ENCODE data around the gene HSPG2. TPM values are rescaled to one million over a fixed set of nuclear protein-coding genes. Genes with fewer than 3 reads are reported as not detected.

Gene HSPG2
- total and polyA plus RNA-seq, 9 of the 15 experiments (the other 6 are each of a cell fraction or from before 2014, with no cell fraction given) = 0.14 to 160 (median 15.7) TPM

DNA sequence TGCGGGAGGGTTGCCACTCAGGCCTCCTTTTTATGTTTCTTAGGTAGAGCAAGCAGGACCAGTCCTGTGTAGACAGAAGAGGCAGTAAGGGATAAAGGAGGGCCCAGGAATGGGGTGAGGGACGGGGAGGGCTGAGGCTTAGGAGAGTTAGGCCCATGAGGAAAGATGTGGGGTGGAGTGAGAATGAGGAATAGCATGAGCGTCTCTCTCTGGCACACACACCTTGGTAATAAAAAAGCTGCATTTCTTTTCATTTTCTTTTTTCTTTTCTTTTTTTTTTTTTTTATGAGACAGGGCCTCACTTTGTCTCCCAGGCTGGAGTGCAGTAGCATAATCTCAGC, 7.6 kb upstream of the HSPG2 start:
- no peak overlapping the region for H3K4me2 ChIP-seq (ENCODE audit: insufficient read depth, low read length)
- in situ Hi-C loops (cut with MboI) = no loop called here

More for the DNA sequence above, 7.6 kb upstream of the HSPG2 start:
- Histone ChIP-seq H3K27me3 (ENCODE audit: control insufficient read depth in 2 of 2, insufficient read depth in 2 of 2, low read length in 2 of 2) (no peaks in the 10 kb centered on the region), H3K36me3 (ENCODE audit: control insufficient read depth, insufficient read depth, low read length) (no peaks in the 10 kb centered on the region), H3K4me1 (replicated peaks in 1 of 2; ENCODE audit: control insufficient read depth in 2 of 2, insufficient read depth in 2 of 2, low read length in 2 of 2) (peaks cover 28 to 29% of the 10 kb centered on the region in 2 experiments), H2AFZ (ENCODE audit: low read depth, low read length) (no peak overlapping the region), H3K27ac (ENCODE audit: extremely low read depth, low read depth, low read length) (no peak overlapping the region), H3K79me2 (ENCODE audit: control insufficient read depth, insufficient read depth, low read length) (no peaks in the 10 kb centered on the region), H3K9me1 (ENCODE audit: control insufficient read depth, insufficient read depth, low read length) (no peaks in the 10 kb centered on the region), H4K20me1 (replicated peaks; ENCODE audit: control insufficient read depth, insufficient read depth, low read length) (no peaks in the 10 kb centered on the region), H3K9ac (ENCODE audit: insufficient read depth in 1 of 2, low read depth in 2 of 2, low read length in 2 of 2) (no peak overlapping the region), H3K4me3 (no peak overlapping the region), H3K9me3 (replicated peaks; ENCODE audit: control insufficient read depth, insufficient read depth, low read depth, low read length) (no peaks in the 10 kb centered on the region)
- ATAC-seq (no peak), DNase-seq (ENCODE audit: extremely low read depth in 1 of 4, low spot score in 3 of 4) (no peak), FAIRE-seq (no peak)
- no TSS peak for BruUV-seq (replicated peaks)
- intact Hi-C loops (cut with micrococcal nuclease) = no loop called here
- ChIA-PET POLR2A (interaction anchor here (0.6 kb wide), 2 partner anchors 278 to 1035 kb away, joined by 3 read pairs; no protein-coding TSS in a partner anchor), CTCF (ENCODE audit: low intra/inter-chr PET ratio) (no interaction called here)
- WGBS (ENCODE audit: insufficient coverage, low coverage, missing lambda C conversion rate) = 72% methylated on average over 3 of the region's 3 CpGs
- TF ChIP-seq ZKSCAN3 (CRISPR knock-in tag; IDR thresholded peaks at IDR 0.05) = no peak
- no peak for TF ChIP-seq MED1 (CRISPR knock-in tag; IDR thresholded peaks at IDR 0.05; ENCODE audit: borderline replicate concordance)
- TF ChIP-seq TAF1 (IDR thresholded peaks at IDR 0.05; ENCODE audit: control insufficient read depth, extremely low read depth, insufficient read depth, low read length, severe bottlenecking) = no peak
- no peak for TF ChIP-seq SMC3 (conservative IDR thresholded peaks at IDR 0.05; ENCODE audit: insufficient read depth, low read depth, low read length)
- TF ChIP-seq, protein P1, sequence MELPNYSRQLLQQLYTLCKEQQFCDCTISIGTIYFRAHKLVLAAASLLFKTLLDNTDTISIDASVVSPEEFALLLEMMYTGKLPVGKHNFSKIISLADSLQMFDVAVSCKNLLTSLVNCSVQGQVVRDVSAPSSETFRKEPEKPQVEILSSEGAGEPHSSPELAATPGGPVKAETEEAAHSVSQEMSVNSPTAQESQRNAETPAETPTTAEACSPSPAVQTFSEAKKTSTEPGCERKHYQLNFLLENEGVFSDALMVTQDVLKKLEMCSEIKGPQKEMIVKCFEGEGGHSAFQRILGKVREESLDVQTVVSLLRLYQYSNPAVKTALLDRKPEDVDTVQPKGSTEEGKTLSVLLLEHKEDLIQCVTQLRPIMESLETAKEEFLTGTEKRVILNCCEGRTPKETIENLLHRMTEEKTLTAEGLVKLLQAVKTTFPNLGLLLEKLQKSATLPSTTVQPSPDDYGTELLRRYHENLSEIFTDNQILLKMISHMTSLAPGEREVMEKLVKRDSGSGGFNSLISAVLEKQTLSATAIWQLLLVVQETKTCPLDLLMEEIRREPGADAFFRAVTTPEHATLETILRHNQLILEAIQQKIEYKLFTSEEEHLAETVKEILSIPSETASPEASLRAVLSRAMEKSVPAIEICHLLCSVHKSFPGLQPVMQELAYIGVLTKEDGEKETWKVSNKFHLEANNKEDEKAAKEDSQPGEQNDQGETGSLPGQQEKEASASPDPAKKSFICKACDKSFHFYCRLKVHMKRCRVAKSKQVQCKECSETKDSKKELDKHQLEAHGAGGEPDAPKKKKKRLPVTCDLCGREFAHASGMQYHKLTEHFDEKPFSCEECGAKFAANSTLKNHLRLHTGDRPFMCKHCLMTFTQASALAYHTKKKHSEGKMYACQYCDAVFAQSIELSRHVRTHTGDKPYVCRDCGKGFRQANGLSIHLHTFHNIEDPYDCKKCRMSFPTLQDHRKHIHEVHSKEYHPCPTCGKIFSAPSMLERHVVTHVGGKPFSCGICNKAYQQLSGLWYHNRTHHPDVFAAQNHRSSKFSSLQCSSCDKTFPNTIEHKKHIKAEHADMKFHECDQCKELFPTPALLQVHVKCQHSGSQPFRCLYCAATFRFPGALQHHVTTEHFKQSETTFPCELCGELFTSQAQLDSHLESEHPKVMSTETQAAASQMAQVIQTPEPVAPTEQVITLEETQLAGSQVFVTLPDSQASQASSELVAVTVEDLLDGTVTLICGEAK (IDR thresholded peaks at IDR 0.05) = no peak
- TF ChIP-seq, protein P1 (CRISPR knock-in tag; IDR thresholded peaks at IDR 0.05) = no peak
- TF ChIP-seq, protein P2, sequence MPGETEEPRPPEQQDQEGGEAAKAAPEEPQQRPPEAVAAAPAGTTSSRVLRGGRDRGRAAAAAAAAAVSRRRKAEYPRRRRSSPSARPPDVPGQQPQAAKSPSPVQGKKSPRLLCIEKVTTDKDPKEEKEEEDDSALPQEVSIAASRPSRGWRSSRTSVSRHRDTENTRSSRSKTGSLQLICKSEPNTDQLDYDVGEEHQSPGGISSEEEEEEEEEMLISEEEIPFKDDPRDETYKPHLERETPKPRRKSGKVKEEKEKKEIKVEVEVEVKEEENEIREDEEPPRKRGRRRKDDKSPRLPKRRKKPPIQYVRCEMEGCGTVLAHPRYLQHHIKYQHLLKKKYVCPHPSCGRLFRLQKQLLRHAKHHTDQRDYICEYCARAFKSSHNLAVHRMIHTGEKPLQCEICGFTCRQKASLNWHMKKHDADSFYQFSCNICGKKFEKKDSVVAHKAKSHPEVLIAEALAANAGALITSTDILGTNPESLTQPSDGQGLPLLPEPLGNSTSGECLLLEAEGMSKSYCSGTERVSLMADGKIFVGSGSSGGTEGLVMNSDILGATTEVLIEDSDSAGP (CRISPR knock-in tag; IDR thresholded peaks at IDR 0.05) = no peak
- TF ChIP-seq TBL1XR1 (IDR thresholded peaks at IDR 0.05; ENCODE audit: low read length in 2 of 2) = no peak
- TF ChIP-seq, protein P3, sequence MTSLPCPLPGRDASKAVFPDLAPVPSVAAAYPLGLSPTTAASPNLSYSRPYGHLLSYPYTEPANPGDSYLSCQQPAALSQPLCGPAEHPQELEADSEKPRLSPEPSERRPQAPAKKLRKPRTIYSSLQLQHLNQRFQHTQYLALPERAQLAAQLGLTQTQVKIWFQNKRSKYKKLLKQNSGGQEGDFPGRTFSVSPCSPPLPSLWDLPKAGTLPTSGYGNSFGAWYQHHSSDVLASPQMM (CRISPR knock-in tag; IDR thresholded peaks at IDR 0.05) = no peak
